ENCODE measurements around the gene KCNIP4.

Gene KCNIP4

DNA sequence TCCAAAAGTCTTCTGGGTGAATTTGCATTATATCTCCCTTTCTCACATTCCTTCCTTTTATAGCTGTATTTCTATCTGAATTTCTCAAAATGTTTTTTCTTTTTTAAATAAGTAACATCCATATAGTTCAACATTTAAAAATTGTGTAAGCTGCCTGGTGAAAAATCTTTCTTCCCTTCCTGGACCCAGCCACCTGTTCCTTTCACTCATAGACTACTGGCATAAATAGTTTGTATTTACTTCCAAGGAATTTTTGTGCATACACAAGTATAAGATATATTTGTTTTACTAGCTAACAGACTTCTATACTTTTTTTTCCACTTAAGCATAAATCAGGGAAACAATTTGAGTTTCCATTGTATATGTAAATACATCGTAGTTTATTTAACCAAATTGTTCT is 1212.6 kb downstream of the KCNIP4 start:
- Histone ChIP-seq H3K36me3 (no peaks in the 10 kb centered on the region), H3K9me3 (no peaks in the 10 kb centered on the region), H3K27ac (no peak overlapping the region), H3K4me1 (ENCODE audit: control insufficient read depth in 1 of 2, insufficient read depth in 1 of 2, low read depth in 1 of 2, low read length in 1 of 2) (no peaks in the 10 kb centered on the region), H3K4me3 (ENCODE audit: low read depth in 1 of 2, low read length in 1 of 2) (no peak overlapping the region), H3K27me3 (no peaks in the 10 kb centered on the region)
- TF ChIP-seq, protein P1, sequence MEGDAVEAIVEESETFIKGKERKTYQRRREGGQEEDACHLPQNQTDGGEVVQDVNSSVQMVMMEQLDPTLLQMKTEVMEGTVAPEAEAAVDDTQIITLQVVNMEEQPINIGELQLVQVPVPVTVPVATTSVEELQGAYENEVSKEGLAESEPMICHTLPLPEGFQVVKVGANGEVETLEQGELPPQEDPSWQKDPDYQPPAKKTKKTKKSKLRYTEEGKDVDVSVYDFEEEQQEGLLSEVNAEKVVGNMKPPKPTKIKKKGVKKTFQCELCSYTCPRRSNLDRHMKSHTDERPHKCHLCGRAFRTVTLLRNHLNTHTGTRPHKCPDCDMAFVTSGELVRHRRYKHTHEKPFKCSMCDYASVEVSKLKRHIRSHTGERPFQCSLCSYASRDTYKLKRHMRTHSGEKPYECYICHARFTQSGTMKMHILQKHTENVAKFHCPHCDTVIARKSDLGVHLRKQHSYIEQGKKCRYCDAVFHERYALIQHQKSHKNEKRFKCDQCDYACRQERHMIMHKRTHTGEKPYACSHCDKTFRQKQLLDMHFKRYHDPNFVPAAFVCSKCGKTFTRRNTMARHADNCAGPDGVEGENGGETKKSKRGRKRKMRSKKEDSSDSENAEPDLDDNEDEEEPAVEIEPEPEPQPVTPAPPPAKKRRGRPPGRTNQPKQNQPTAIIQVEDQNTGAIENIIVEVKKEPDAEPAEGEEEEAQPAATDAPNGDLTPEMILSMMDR (IDR thresholded peaks at IDR 0.05): no peak

DNA sequence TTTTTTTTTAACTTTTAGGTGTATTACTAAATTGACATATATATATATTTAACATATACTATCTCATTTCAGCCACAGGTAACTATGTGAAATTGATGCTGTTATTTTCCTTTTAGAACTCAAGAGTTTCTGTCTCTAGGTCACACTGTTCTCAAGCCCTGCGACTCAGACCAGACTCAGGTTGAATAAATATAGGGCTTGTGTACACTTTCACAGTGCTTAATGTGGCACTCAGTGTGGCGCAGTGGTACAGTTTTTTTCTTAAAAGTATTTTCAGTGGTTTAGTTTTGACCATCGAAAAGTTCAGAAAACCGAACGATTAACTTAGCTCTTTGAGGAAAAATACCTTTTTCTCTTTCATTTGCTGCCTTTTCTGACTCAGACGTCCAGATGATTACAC is 1223.7 kb downstream of the KCNIP4 start:
- no peaks in the 10 kb centered on the region for H3K27me3 ChIP-seq
- TF ChIP-seq, protein P1 (IDR thresholded peaks at IDR 0.05): no peak
- peaks cover 6% of the 10 kb centered on the region for H3K9me3 ChIP-seq
- H3K36me3 ChIP-seq: peaks cover 6% of the 10 kb centered on the region
- H3K4me3 ChIP-seq (ENCODE audit: low read depth in 1 of 2, low read length in 1 of 2): no peak overlapping the region
- H3K4me1 ChIP-seq (ENCODE audit: control insufficient read depth in 1 of 2, insufficient read depth in 1 of 2, low read depth in 1 of 2, low read length in 1 of 2): no peaks in the 10 kb centered on the region
- no peak overlapping the region for H3K27ac ChIP-seq

DNA sequence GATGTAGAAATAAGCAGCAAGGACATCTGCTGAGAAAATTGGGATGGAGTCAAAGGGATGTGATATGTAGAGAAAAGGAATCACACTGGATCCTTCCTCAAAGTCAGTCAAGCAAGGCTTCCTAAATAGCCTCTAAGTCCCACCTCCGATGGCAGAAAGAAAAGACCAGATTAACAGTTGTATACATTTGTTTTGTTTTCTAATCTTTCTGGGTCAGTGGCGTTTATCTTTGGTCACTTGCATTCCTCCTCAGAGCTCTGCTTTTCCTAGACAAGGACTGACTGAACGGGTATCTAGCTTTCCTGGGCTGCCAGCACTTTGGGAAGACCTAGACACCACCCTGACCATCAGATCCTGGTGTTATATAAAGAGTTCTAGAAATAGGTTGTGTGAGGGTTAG is 1225.1 kb downstream of the KCNIP4 start:
- Histone ChIP-seq H3K27ac (no peak overlapping the region), H3K36me3 (peaks cover 6% of the 10 kb centered on the region)

DNA sequence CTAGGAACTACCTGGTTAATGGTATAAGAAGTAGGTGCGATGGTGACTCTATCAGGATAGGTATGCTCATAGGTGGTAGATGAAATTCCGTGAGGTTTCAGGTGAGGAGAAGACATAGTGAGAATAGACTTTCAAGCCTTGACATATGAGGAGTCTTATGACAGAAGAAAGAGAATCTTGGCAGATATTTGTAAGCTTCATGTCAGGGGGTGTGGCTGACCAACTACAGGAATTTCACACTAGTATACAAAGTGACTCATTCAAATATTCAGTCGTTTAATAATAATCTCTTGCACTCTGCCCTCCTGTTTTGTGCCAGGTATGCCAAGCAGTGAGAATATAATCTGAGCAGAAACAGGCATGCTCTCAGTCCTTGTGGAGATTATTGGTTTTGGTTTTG is 1225.6 kb downstream of the KCNIP4 start:
- no peak overlapping the region for H3K27ac ChIP-seq
- no peak overlapping the region for H3K4me3 ChIP-seq (ENCODE audit: low read depth in 1 of 2, low read length in 1 of 2)
- peaks cover 6% of the 10 kb centered on the region for H3K36me3 ChIP-seq
- H3K9me3 ChIP-seq: peaks cover 6% of the 10 kb centered on the region
- no peaks in the 10 kb centered on the region for H3K4me1 ChIP-seq (ENCODE audit: control insufficient read depth in 1 of 2, insufficient read depth in 1 of 2, low read depth in 1 of 2, low read length in 1 of 2)
- TF ChIP-seq, protein P1 (IDR thresholded peaks at IDR 0.05): no peak
- H3K27me3 ChIP-seq: no peaks in the 10 kb centered on the region

More for the DNA sequence above, 1225.1 kb downstream of the KCNIP4 start:
- Histone ChIP-seq H3K27me3 (no peaks in the 10 kb centered on the region), H3K4me1 (ENCODE audit: control insufficient read depth in 1 of 2, insufficient read depth in 1 of 2, low read depth in 1 of 2, low read length in 1 of 2) (no peaks in the 10 kb centered on the region), H3K4me3 (ENCODE audit: low read depth in 1 of 2, low read length in 1 of 2) (no peak overlapping the region), H3K9me3 (peaks cover 6% of the 10 kb centered on the region)
- TF ChIP-seq, protein P1 (IDR thresholded peaks at IDR 0.05): no peak

DNA sequence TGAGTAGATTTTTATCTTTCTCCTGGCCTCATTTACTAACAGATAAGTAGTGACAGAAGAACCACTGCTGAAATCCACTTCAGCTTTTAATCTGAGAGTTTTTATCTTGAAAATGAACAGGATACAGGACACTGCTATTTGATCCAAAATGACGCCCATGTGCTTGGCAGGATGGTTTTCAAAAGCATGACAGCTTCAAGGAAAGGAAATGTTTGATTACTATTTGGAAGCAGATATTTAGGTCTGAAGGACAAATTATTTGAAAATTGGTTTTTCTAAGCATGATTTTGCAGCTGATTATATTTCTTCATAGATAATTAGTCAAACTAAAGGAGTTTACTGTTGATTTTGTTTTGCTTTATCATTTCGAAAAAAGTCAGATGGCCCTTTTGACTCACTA is 1237.2 kb downstream of the KCNIP4 start:
- no peak overlapping the region for H3K27ac ChIP-seq
- H3K9me3 ChIP-seq: no peaks in the 10 kb centered on the region
- no peaks in the 10 kb centered on the region for H3K36me3 ChIP-seq
- no peaks in the 10 kb centered on the region for H3K4me1 ChIP-seq (ENCODE audit: control insufficient read depth in 1 of 2, insufficient read depth in 1 of 2, low read depth in 1 of 2, low read length in 1 of 2)
- TF ChIP-seq, protein P1 (IDR thresholded peaks at IDR 0.05): no peak
- no peak overlapping the region for H3K4me3 ChIP-seq (ENCODE audit: low read depth in 1 of 2, low read length in 1 of 2)
- H3K27me3 ChIP-seq: no peaks in the 10 kb centered on the region

Data from neutrophil (primary cell).